Astrocyte of the spinal cord (primary cell): ENCODE data around the gene OAS1.

Experiments
- DNase-seq: peaks from one replicate; pipeline ENCODE4 v3.0.0; 2011; ENCODE audit warnings: low read depth, low spot score
- H3K4me3 ChIP-seq: 2 replicates; pipeline ENCODE4 v1.5.1; 2011; ENCODE audit warnings: low read depth, mild to moderate bottlenecking, low read length, moderate library complexity
- CTCF ChIP-seq: IDR thresholded peaks from 2 replicates; pipeline ENCODE4 v1.5.1; 2012; ENCODE audit warnings: low read depth, mild to moderate bottlenecking, low read length, inconsistent platforms
- in situ Hi-C: cut with HindIII; loops from 2 replicates; pipeline ENCODE4 v1.10.0; 2017; ENCODE audit warnings: low sequenced_read_pairs

The OAS1 gene

GRCh38 chr12:112878488-112878887, 28.3 kb upstream of the OAS1 start:
- DNase-seq, result no peak
- in situ Hi-C loops, result no loop called here
- H3K4me3 ChIP-seq, result no peak overlapping the region
- TF ChIP-seq CTCF, result no peak

GRCh38 chr12:112879191-112879705, 27.5 kb upstream of the OAS1 start:
- no peak overlapping the region for H3K4me3 ChIP-seq
- in situ Hi-C loops, result no loop called here
- DNase-seq, result no peak
- no peak for TF ChIP-seq CTCF

GRCh38 chr12:112881602-112882001, 25.2 kb upstream of the OAS1 start:
- in situ Hi-C loops, result no loop called here

GRCh38 chr12:112885236-112885635, 21.5 kb upstream of the OAS1 start:
- DNase-seq, result no peak
- no peak overlapping the region for H3K4me3 ChIP-seq
- in situ Hi-C loops, result no loop called here
- TF ChIP-seq CTCF, result no peak

More at GRCh38 chr12:112881602-112882001, 25.2 kb upstream of the OAS1 start:
- DNase-seq, result no peak
- no peak for TF ChIP-seq CTCF
- H3K4me3 ChIP-seq, result no peak overlapping the region

GRCh38 chr12:112887550-112887949, 19.2 kb upstream of the OAS1 start:
- in situ Hi-C loops, result no loop called here
- H3K4me3 ChIP-seq, result no peak overlapping the region
- TF ChIP-seq CTCF, result no peak
- DNase-seq, result no peak

GRCh38 chr12:112891093-112892024, 15.4 kb upstream of the OAS1 start:
- no peak for DNase-seq
- in situ Hi-C loops, result no loop called here
- no peak for TF ChIP-seq CTCF
- H3K4me3 ChIP-seq, result no peak overlapping the region
